ENCODE results near the gene PHF14. TPM values are rescaled to one million over a fixed set of nuclear protein-coding genes. Genes with fewer than 3 reads are reported as not detected.
"Not testable (repeated sequence)": the region's sequence is repeated elsewhere in the genome, so short reads cannot be mapped to it uniquely, and the experiment has no call there.

The PHF14 gene
- total RNA-seq, 2 experiments from 2014 or later = 30.1 to 34.2 TPM

- no peak overlapping the region for H3K4me3 Mint-ChIP-seq
- POLR2A ChIA-PET = no interaction called here
These were observed 21.1 kb upstream of the PHF14 start for GRCh38 chr7:10952588-10952987.

GRCh38 chr7:10953078-10953750 lies 20.5 kb upstream of the PHF14 start:
- POLR2A ChIA-PET; H3K27me3 Mint-ChIP-seq; H3K9me3 Mint-ChIP-seq; H3K4me3 Mint-ChIP-seq; H3K4me1 Mint-ChIP-seq; H3K27ac Mint-ChIP-seq; H3K36me3 Mint-ChIP-seq (ENCODE audit: low read depth); CTCF ChIA-PET; DNase-seq: not testable (repeated sequence)

More at GRCh38 chr7:10952588-10952987, 21.1 kb upstream of the PHF14 start:
- H3K27ac Mint-ChIP-seq = no peak overlapping the region
- no peak for DNase-seq
- H3K36me3 Mint-ChIP-seq (ENCODE audit: low read depth) = no peaks in the 10 kb centered on the region
- peaks cover 3% of the 10 kb centered on the region for H3K27me3 Mint-ChIP-seq
- CTCF ChIA-PET = no interaction called here
- no peaks in the 10 kb centered on the region for H3K4me1 Mint-ChIP-seq
- peaks cover 4% of the 10 kb centered on the region for H3K9me3 Mint-ChIP-seq

GRCh38 chr7:10956528-10956927 lies 17.1 kb upstream of the PHF14 start:
- DNase-seq = no peak
- no peak overlapping the region for H3K4me3 Mint-ChIP-seq
- H3K27me3 Mint-ChIP-seq = peaks cover 19% of the 10 kb centered on the region
- POLR2A ChIA-PET = no interaction called here
- H3K9me3 Mint-ChIP-seq = peaks cover 2% of the 10 kb centered on the region
- H3K4me1 Mint-ChIP-seq = no peaks in the 10 kb centered on the region
- no peak overlapping the region for H3K27ac Mint-ChIP-seq
- CTCF ChIA-PET = no interaction called here
- no peaks in the 10 kb centered on the region for H3K36me3 Mint-ChIP-seq (ENCODE audit: low read depth)

GRCh38 chr7:10960242-10960641 lies 13.4 kb upstream of the PHF14 start:
- peaks cover 46% of the 10 kb centered on the region for H3K27me3 Mint-ChIP-seq
- POLR2A ChIA-PET; H3K4me3 Mint-ChIP-seq; H3K4me1 Mint-ChIP-seq; H3K36me3 Mint-ChIP-seq (ENCODE audit: low read depth); CTCF ChIA-PET; DNase-seq; H3K9me3 Mint-ChIP-seq; H3K27ac Mint-ChIP-seq: not testable (repeated sequence)

- H3K4me3 Mint-ChIP-seq; POLR2A ChIA-PET; DNase-seq; H3K36me3 Mint-ChIP-seq (ENCODE audit: low read depth); H3K27ac Mint-ChIP-seq; H3K9me3 Mint-ChIP-seq; CTCF ChIA-PET: not testable (repeated sequence)
- Mint-ChIP-seq H3K27me3 (peaks cover 50% of the 10 kb centered on the region), H3K4me1 (peaks cover 11% of the 10 kb centered on the region)
These were observed 8.7 kb upstream of the PHF14 start for GRCh38 chr7:10965016-10965415.

- DNase-seq = no peak
- CTCF ChIA-PET = no interaction called here
- POLR2A ChIA-PET = no interaction called here
- no peak overlapping the region for H3K27ac Mint-ChIP-seq
- peaks cover 26% of the 10 kb centered on the region for H3K36me3 Mint-ChIP-seq (ENCODE audit: low read depth)
- H3K27me3 Mint-ChIP-seq = peaks cover 13% of the 10 kb centered on the region
- H3K4me1 Mint-ChIP-seq = peaks cover 42% of the 10 kb centered on the region
- peak overlapping the region; percentile 92 for H3K4me3 Mint-ChIP-seq
- H3K9me3 Mint-ChIP-seq = peaks cover 4% of the 10 kb centered on the region
These were observed 1.5 kb upstream of the PHF14 start for GRCh38 chr7:10972174-10972573.

GRCh38 chr7:10973942-10974911 lies 555 bp downstream of the PHF14 start:
- ChIA-PET CTCF (interaction anchor here (1.0 to 1.2 kb wide), 3 partner anchors 11 to 107 kb away, joined by 3 to 4 read pairs (median 3); no protein-coding TSS in a partner anchor), POLR2A (interaction anchor here (0.9 to 1.1 kb wide), 2 partner anchors 34 to 152 kb away, joined by 4 to 5 read pairs; a partner anchor contains a TSS)
- Mint-ChIP-seq H3K27me3 (peaks cover 5% of the 10 kb centered on the region), H3K4me1 (peaks cover 47% of the 10 kb centered on the region), H3K36me3 (ENCODE audit: low read depth) (peaks cover 39% of the 10 kb centered on the region), H3K4me3 (peak overlapping the region; percentile 92), H3K27ac (peak overlapping the region; percentile 93), H3K9me3 (peaks cover 7% of the 10 kb centered on the region)
- peak; percentile 11 for DNase-seq

GRCh38 chr7:10977113-10977512 lies 3.4 kb downstream of the PHF14 start:
- ChIA-PET CTCF (no interaction called here), POLR2A (no interaction called here)
- H3K36me3 Mint-ChIP-seq (ENCODE audit: low read depth) = peaks cover 54% of the 10 kb centered on the region
- no peak overlapping the region for H3K27ac Mint-ChIP-seq
- DNase-seq = no peak
- peaks cover 49% of the 10 kb centered on the region for H3K4me1 Mint-ChIP-seq
- peaks cover 7% of the 10 kb centered on the region for H3K9me3 Mint-ChIP-seq
- no peak overlapping the region for H3K4me3 Mint-ChIP-seq
- no peaks in the 10 kb centered on the region for H3K27me3 Mint-ChIP-seq

- H3K27me3 Mint-ChIP-seq = no peaks in the 10 kb centered on the region
- no peak for DNase-seq
- H3K4me1 Mint-ChIP-seq = peaks cover 21% of the 10 kb centered on the region
- no peak overlapping the region for H3K27ac Mint-ChIP-seq
- H3K36me3 Mint-ChIP-seq (ENCODE audit: low read depth) = peaks cover 49% of the 10 kb centered on the region
- CTCF ChIA-PET = interaction anchor here (1.6 kb wide), 1 partner anchor 28 kb away, joined by 3 read pairs; no protein-coding TSS in a partner anchor
- no peak overlapping the region for H3K4me3 Mint-ChIP-seq
- POLR2A ChIA-PET = no interaction called here
- H3K9me3 Mint-ChIP-seq = peaks cover 3% of the 10 kb centered on the region
These were observed 7.6 kb downstream of the PHF14 start for GRCh38 chr7:10981317-10981716.

GRCh38 chr7:10990748-10991147 lies 17.1 kb downstream of the PHF14 start:
- DNase-seq, H3K4me1 Mint-ChIP-seq, H3K4me3 Mint-ChIP-seq, CTCF ChIA-PET, H3K27me3 Mint-ChIP-seq, H3K9me3 Mint-ChIP-seq, POLR2A ChIA-PET, H3K27ac Mint-ChIP-seq: not testable (repeated sequence)
- H3K36me3 Mint-ChIP-seq (ENCODE audit: low read depth) = peaks cover 34% of the 10 kb centered on the region

GRCh38 chr7:10995482-10996166 lies 22.0 kb downstream of the PHF14 start:
- CTCF ChIA-PET, H3K4me3 Mint-ChIP-seq, H3K27me3 Mint-ChIP-seq, POLR2A ChIA-PET, H3K9me3 Mint-ChIP-seq, H3K27ac Mint-ChIP-seq, DNase-seq: not testable (repeated sequence)
- peaks cover 50% of the 10 kb centered on the region for H3K36me3 Mint-ChIP-seq (ENCODE audit: low read depth)
- peaks cover 18% of the 10 kb centered on the region for H3K4me1 Mint-ChIP-seq

GRCh38 chr7:10998996-10999757 lies 25.5 kb downstream of the PHF14 start:
- ChIA-PET CTCF (interaction anchor here (0.6 kb wide), 1 partner anchor 83 kb away, joined by 3 read pairs; no protein-coding TSS in a partner anchor), POLR2A (interaction anchor here (0.7 kb wide), 1 partner anchor 57 kb away, joined by 3 read pairs; no protein-coding TSS in a partner anchor)
- no peak for DNase-seq
- H3K4me1 Mint-ChIP-seq = peaks cover 21% of the 10 kb centered on the region
- H3K27ac Mint-ChIP-seq = peak overlapping the region; percentile 10
- peaks cover 48% of the 10 kb centered on the region for H3K36me3 Mint-ChIP-seq (ENCODE audit: low read depth)
- no peaks in the 10 kb centered on the region for H3K27me3 Mint-ChIP-seq
- H3K4me3 Mint-ChIP-seq = no peak overlapping the region
- peaks cover 5% of the 10 kb centered on the region for H3K9me3 Mint-ChIP-seq

All from activated CD4-positive, alpha-beta T cell treated with anti-CD3 and anti-CD28 coated beads, Interleukin-2, amount 10 ng/mL, durations not matched to agents 7 days and 5 days (primary cell).